ENCODE data around the gene IL19.
"Not testable (repeated sequence)": the region's sequence is repeated elsewhere in the genome, so short reads cannot be mapped to it uniquely, and the experiment has no call there.

IL19 gene

GRCh38 chr1:206833106-206833680, 62.6 kb downstream of the IL19 start:
- DNase-seq (ENCODE audit: low read depth), result no peak

GRCh38 chr1:206833801-206834200, 63.2 kb downstream of the IL19 start:
- DNase-seq (ENCODE audit: low read depth), result no peak

DNA sequence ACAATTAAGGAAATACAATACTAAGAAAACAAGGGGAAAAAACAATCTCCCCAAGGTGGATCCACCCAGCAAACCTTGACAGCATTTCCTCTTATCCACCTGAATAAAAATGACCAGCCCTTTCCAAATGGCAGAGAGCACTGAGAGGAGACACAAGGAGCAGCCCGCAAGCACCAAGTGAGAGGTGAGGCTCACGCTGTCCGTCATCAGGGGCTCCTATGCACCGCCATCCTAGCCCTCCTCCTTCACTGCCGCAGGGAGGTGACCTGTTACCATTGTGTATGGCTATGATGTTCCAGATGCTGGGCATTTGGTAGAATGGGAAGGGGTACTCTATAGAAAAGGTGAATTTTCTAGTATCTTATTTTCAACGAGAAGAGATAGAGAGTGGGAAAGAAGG, 63.6 kb downstream of the IL19 start:
- no peak for DNase-seq (ENCODE audit: low read depth)

- DNase-seq (ENCODE audit: low read depth), result no peak
Observed at GRCh38 chr1:206834711-206835110, 64.1 kb downstream of the IL19 start.

- DNase-seq (ENCODE audit: low read depth), result no peak
Observed at GRCh38 chr1:206835186-206835585, 64.6 kb downstream of the IL19 start.

DNA sequence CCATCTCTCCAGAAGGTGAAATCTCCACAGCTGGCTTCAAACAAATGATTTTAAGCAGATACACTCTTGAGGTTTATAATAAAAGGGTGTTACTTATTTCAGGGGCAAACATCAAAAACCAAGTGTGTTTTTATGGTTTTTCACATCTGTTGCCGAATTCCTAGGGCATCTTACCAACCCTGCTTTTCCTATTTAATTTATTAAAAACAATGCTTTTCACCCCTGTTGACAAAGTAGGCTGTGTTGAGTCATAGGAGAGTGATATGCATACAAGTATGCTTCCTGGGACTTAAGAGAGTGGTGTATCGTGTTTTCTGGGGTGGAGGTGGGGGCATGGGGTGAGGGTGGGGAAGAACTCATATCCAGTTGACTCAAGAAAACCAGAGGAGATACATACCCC, 65.5 kb downstream of the IL19 start:
- peak; percentile 24 for DNase-seq (ENCODE audit: low read depth)

DNA sequence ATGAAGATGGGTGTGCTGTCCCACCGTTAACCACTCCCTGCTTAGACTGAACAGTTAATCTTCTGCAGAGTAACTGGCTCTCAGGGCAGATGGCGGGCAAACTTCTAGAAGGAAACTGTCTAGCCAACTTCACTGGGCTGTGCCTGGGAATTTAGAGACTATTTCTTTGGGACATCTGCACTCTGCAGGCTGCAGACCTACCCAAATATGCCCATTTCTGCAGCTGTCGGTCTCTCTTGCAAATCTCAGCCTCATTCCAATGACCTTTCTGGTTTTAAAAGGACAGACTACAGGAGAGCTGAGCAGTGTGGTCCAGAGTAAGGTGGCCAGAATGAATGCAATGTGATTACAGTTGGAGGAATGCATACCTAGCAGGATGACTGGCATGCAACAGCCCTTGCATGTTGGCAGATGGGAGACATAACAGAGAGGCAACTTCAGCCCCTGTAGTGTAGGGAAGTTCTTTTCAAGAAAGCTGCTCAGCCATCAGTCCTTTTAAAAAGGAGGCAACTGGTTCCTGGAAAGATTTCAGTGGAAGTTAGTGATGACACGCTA, 68.5 kb downstream of the IL19 start:
- no peak for DNase-seq (ENCODE audit: low read depth)

GRCh38 chr1:206839857-206840256, 69.3 kb downstream of the IL19 start:
- DNase-seq (ENCODE audit: low read depth), result peak; percentile 44

GRCh38 chr1:206841609-206842323, 71.2 kb downstream of the IL19 start:
- DNase-seq (ENCODE audit: low read depth), result no peak

GRCh38 chr1:206842854-206843253, 72.3 kb downstream of the IL19 start:
- DNase-seq (ENCODE audit: low read depth), result no peak

- DNase-seq (ENCODE audit: low read depth), result no peak
Observed at GRCh38 chr1:206843626-206844025, 73.1 kb downstream of the IL19 start.

DNA sequence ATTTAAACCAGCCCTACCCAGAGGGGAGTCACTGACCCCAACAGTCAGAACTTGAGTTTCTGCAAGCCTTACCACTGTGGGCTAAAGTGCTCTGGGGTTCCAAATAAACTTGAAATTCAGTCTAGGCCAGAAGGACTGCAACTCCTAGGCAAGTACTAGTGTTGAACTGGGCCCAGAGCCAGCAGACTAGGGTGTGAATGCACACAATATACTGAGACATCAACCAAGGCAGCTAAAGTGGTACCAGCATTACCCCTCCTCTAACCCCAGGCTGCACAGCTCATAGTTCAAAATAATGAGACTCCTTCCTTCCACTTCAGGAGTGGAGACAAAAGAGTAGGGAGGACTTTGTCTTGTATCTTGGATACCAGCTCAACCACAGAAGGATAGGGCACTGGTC, 75.9 kb downstream of the IL19 start:
- DNase-seq (ENCODE audit: low read depth), result no peak

DNA sequence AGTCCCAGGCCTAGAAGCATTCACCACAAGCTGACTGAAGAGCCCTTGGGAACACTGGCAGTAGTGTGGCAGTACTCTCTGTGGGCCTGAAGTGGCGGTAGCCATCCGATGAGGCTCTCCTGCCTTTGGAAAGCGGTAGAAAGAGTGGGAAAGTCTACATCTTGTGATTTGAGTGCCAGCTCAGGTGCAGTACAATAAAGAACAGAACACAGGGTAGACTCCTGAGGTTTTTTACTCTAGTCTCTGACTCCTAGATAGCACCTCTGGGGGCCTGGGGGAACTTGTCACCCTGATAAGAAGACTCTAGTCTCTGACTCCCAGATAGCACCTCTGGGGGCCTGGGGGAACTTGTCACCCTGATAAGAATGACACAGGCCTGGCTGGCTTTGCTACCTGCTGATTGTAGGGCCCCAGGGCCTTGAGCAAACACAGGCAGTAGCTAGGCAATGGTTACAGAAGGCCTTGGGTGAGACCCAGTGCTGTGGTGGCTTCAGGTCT, 76.8 kb downstream of the IL19 start:
- no peak for DNase-seq (ENCODE audit: low read depth)

DNA sequence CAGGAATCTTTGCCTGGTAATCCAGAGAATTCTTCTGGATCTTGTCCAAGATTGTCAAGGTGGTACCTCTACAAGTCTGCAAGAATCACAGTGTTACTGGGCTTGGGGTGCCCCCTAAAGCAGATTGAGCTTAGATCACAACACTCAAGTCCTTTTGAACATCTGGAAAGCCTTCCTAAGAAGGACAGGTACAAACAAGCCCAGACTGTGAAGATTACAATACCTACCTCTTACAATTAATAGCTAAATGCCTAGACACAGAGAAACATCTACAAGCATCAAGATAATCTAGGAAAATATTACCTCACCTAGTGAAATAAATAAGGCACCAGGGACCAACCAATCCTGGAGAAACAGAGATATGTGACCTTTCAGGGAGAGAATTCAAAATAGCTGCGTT, 77.4 kb downstream of the IL19 start:
- no peak for DNase-seq (ENCODE audit: low read depth)

GRCh38 chr1:206850401-206850800, 79.8 kb downstream of the IL19 start:
- DNase-seq (ENCODE audit: low read depth), result peak; percentile 24

GRCh38 chr1:206851341-206852010, 80.9 kb downstream of the IL19 start:
- peak; percentile 72 for DNase-seq (ENCODE audit: low read depth)

- DNase-seq (ENCODE audit: low read depth), result not testable (repeated sequence)
Observed at GRCh38 chr1:206852662-206853061, 82.1 kb downstream of the IL19 start.

GRCh38 chr1:206853696-206854095, 83.1 kb downstream of the IL19 start:
- not testable (repeated sequence) for DNase-seq (ENCODE audit: low read depth)

- no peak for DNase-seq (ENCODE audit: low read depth)
Observed at GRCh38 chr1:206854401-206855129, 84.0 kb downstream of the IL19 start.

GRCh38 chr1:206855859-206856258, 85.3 kb downstream of the IL19 start:
- DNase-seq (ENCODE audit: low read depth), result no peak

GRCh38 chr1:206856674-206857464, 86.3 kb downstream of the IL19 start:
- no peak for DNase-seq (ENCODE audit: low read depth)
